Lower lobe of right lung (tissue), 2 donors: ENCODE data around the gene SCAMP2. TPM values are rescaled to one million over a fixed set of nuclear protein-coding genes. Genes with fewer than 3 reads are reported as not detected.
A peak's percentile ranks its signal among the peaks of the same experiment; 100 is the strongest.

ENCODE experiments used
- ATAC-seq, 2 donors: fragments of 200-7000 bp; cut with Tn5 transposase; one replicate each; pipeline ENCODE4 v1.9.1; 2020 to 2022; ENCODE audit warnings: mild to moderate bottlenecking in 2 of 2, moderate library complexity in 2 of 2
- DNase-seq: peaks from one replicate; pipeline ENCODE4 v3.0.0-alpha.2; 2020
- H3K27ac ChIP-seq: fragments of 200-600 bp; one replicate; pipeline ENCODE4 v1.8.0; 2022
- H3K27me3 ChIP-seq: fragments of 200-600 bp; one replicate; pipeline ENCODE4 v1.8.0; 2022; ENCODE audit warnings: low read depth
- H3K36me3 ChIP-seq: fragments of 200-600 bp; one replicate; pipeline ENCODE4 v1.8.0; 2022; ENCODE audit warnings: mild to moderate bottlenecking
- H3K4me1 ChIP-seq: fragments of 200-600 bp; one replicate; pipeline ENCODE4 v1.8.0; 2022
- H3K4me3 ChIP-seq: fragments of 200-600 bp; one replicate; pipeline ENCODE4 v1.8.0; 2022; ENCODE audit warnings: mild to moderate bottlenecking
- H3K9me3 ChIP-seq: fragments of 200-600 bp; one replicate; pipeline ENCODE4 v1.8.0; 2022
- intact Hi-C: fragments of 100-400 bp; cut with DNase I; formaldehyde crosslinking; loops from one replicate; pipeline ENCODE4 v1.11.0; 2022
- total RNA-seq: library from RNA; stranded (reverse); fragmentation: NEBNext Ultra II Directional; extraction: Animal tissue kit (Norgen Biotek cat#: 25700); gene quantifications from one replicate; pipeline ENCODE4 v1.2.1, GENCODE V29; 2021
- TF ChIP-seq, protein P1 (sequence below): fragments of 200-600 bp; IDR thresholded peaks from one replicate; pipeline ENCODE4 v1.8.0; 2022; ENCODE audit warnings: antibody characterized with exemption, mild to moderate bottlenecking
- donor health status: DM: no; HTN: yes; CAD: no; lungs with severe emphysema.

Gene SCAMP2
- total RNA-seq, 1 donor from 2014 or later = 122 TPM

DNA sequence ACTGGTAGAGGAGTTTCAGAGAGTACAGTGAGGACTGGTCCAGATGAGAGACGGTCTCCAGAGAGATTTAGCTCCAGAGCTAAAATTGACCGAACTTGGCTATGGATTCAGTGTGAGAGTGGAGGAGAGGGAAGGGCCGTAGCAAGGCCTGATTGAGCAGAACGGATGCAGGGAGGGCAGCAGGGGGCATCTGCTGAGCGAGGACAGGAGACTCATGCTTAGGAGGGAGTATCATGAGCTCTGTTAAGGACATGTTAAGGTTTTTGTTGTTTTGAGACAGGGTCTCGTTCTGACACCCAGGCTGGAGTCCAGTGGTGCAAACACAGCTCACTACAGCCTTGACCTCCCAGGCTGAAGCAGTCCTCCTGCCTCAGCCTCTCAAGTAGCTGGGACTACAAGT is 68.2 kb downstream of the SCAMP2 start:
- TF ChIP-seq, protein P1, sequence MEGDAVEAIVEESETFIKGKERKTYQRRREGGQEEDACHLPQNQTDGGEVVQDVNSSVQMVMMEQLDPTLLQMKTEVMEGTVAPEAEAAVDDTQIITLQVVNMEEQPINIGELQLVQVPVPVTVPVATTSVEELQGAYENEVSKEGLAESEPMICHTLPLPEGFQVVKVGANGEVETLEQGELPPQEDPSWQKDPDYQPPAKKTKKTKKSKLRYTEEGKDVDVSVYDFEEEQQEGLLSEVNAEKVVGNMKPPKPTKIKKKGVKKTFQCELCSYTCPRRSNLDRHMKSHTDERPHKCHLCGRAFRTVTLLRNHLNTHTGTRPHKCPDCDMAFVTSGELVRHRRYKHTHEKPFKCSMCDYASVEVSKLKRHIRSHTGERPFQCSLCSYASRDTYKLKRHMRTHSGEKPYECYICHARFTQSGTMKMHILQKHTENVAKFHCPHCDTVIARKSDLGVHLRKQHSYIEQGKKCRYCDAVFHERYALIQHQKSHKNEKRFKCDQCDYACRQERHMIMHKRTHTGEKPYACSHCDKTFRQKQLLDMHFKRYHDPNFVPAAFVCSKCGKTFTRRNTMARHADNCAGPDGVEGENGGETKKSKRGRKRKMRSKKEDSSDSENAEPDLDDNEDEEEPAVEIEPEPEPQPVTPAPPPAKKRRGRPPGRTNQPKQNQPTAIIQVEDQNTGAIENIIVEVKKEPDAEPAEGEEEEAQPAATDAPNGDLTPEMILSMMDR = no peak
- Histone ChIP-seq H3K9me3 (no peaks in the 10 kb centered on the region), H3K4me3 (no peak overlapping the region), H3K36me3 (peaks cover 45% of the 10 kb centered on the region), H3K27me3 (no peaks in the 10 kb centered on the region), H3K4me1 (peaks cover 5% of the 10 kb centered on the region), H3K27ac (no peak overlapping the region)
- intact Hi-C loops = no loop called here
- no peak for DNase-seq
- no peak for ATAC-seq

DNA sequence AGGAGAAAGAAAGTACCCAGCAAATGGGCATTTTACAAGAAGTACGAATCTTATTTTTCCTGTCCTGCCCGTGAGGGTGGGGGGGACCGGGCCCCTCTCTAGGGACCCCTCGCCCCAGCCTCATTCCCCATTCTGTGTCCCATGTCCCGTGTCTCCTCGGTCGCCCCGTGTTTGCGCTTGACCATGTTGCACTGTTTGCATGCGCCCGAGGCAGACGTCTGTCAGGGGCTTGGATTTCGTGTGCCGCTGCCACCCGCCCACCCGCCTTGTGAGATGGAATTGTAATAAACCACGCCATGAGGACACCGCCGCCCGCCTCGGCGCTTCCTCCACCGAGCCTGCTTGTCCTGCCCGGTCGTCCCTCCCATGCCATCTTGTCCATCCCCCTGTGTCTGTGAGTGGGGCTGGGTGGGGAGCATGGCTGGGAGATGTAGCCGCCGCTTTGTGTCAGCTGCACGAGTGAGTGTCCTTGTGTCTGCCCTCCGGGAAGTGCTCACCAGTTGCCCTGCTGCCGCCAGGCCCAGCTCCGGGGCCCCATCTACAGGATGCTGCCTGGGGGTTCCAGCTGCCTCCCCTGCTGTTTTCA is 70.2 kb downstream of the SCAMP2 start:
- intact Hi-C loops = no loop called here
- DNase-seq (no peak), ATAC-seq (no peak)
- no peak overlapping the region for H3K27ac ChIP-seq
- no peaks in the 10 kb centered on the region for H3K9me3 ChIP-seq
- peaks cover 63% of the 10 kb centered on the region for H3K36me3 ChIP-seq
- no peaks in the 10 kb centered on the region for H3K27me3 ChIP-seq
- TF ChIP-seq, protein P1 = no peak
- no peak overlapping the region for H3K4me3 ChIP-seq
- peaks cover 9% of the 10 kb centered on the region for H3K4me1 ChIP-seq

DNA sequence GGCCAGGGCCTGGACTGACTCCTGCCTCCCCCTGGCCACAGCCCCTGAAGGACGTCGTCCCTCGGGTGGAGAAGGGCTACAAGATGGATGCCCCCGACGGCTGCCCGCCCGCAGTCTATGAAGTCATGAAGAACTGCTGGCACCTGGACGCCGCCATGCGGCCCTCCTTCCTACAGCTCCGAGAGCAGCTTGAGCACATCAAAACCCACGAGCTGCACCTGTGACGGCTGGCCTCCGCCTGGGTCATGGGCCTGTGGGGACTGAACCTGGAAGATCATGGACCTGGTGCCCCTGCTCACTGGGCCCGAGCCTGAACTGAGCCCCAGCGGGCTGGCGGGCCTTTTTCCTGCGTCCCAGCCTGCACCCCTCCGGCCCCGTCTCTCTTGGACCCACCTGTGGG is 70.9 kb downstream of the SCAMP2 start:
- Histone ChIP-seq H3K36me3 (peaks cover 63% of the 10 kb centered on the region), H3K9me3 (no peaks in the 10 kb centered on the region), H3K27ac (no peak overlapping the region), H3K4me1 (peaks cover 9% of the 10 kb centered on the region), H3K4me3 (no peak overlapping the region), H3K27me3 (no peaks in the 10 kb centered on the region)
- ATAC-seq (no peak), DNase-seq (no peak)
- TF ChIP-seq, protein P1 = no peak
- intact Hi-C loops = no loop called here

DNA sequence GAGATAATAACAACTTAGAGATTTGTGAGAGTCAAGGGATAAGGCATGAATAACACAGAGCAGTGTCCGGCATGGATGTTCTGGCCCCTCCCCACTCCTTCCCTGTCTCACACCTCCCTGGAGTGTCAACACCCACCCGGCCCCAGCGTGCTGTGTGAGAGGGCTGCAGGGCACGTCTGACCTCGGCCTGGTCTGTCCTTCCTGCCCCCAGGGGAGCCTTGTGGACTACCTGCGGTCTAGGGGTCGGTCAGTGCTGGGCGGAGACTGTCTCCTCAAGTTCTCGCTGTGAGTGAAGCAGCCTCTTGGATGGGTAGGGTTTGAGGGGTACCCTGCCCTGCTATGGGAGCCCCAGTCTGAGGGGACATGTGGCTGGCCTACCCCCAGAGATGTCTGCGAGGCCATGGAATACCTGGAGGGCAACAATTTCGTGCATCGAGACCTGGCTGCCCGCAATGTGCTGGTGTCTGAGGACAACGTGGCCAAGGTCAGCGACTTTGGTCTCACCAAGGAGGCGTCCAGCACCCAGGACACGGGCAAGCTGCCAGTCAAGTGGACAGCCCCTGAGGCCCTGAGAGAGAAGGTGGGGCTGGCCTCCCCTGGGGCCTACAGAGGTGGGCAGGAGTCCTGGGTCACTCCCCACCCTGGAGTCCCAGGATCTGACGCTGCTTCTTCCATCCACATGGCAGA is 71.7 kb downstream of the SCAMP2 start:
- DNase-seq = no peak
- Histone ChIP-seq H3K27ac (no peak overlapping the region), H3K36me3 (peaks cover 63% of the 10 kb centered on the region), H3K4me1 (peaks cover 10% of the 10 kb centered on the region), H3K27me3 (no peaks in the 10 kb centered on the region), H3K4me3 (no peak overlapping the region), H3K9me3 (no peaks in the 10 kb centered on the region)
- intact Hi-C loops = no loop called here
- no peak for ATAC-seq
- TF ChIP-seq, protein P1 = no peak

DNA sequence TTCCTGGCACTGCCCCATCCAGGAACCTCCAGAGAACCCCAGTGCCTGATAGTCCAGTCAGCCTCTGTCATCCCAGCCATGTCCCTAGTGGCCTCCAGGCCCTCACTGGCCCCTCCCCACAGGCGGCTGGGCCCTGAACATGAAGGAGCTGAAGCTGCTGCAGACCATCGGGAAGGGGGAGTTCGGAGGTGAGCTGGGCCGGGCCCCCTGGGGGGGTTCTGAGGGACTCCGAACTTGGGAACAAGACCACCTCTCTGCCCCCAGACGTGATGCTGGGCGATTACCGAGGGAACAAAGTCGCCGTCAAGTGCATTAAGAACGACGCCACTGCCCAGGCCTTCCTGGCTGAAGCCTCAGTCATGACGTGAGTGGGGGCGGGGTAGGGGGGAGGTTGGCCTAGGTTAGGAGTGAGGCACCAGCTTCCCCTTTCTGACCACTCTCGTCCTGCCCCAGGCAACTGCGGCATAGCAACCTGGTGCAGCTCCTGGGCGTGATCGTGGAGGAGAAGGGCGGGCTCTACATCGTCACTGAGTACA is 72.5 kb downstream of the SCAMP2 start:
- DNase-seq (peak; percentile 64), ATAC-seq (peak; percentile 13 to 19)
- Histone ChIP-seq H3K27me3 (no peaks in the 10 kb centered on the region), H3K4me1 (peaks cover 18% of the 10 kb centered on the region), H3K36me3 (peaks cover 63% of the 10 kb centered on the region), H3K9me3 (no peaks in the 10 kb centered on the region), H3K4me3 (no peak overlapping the region), H3K27ac (no peak overlapping the region)
- intact Hi-C loops = no loop called here
- TF ChIP-seq, protein P1 = no peak
